CD4-positive, alpha-beta memory T cell (primary cell): ENCODE results near the gene ATP6V0E2. TPM values are rescaled to one million over a fixed set of nuclear protein-coding genes. Genes with fewer than 3 reads are reported as not detected.

Source experiments
- CTCF ChIA-PET: fragments of 350-600 bp; sonication (Branson Sonifier 250); formaldehyde crosslinking; loops from one replicate; lab custom pipeline; 2021; ENCODE audit warnings: inconsistent platforms; ENCODE audit not compliant: partially characterized antibody; lab: Charles Lee
- POLR2A ChIA-PET: fragments of 350-600 bp; sonication (Branson Sonifier 250); formaldehyde crosslinking; loops from one replicate; lab custom pipeline; 2021; ENCODE audit not compliant: partially characterized antibody; lab: Charles Lee
- DNase-seq, 5 donors: peaks; one replicate each; pipeline versions ENCODE4 v3.0.0 to v3.0.0-alpha.2; 2020 to 2022; ENCODE audit warnings: mixed read lengths in 1 of 5
- H3K27ac ChIP-seq: one replicate; pipeline ENCODE4 v1.7.0; 2013; ENCODE audit warnings: low read depth, low read length
- H3K27me3 ChIP-seq: 2 replicates; pipeline ENCODE4 v1.7.0; 2013; ENCODE audit warnings: mild to moderate bottlenecking, low read length, moderate library complexity; ENCODE audit not compliant: insufficient read depth
- H3K36me3 ChIP-seq: 2 replicates; pipeline ENCODE4 v1.7.0; 2013; ENCODE audit warnings: mild to moderate bottlenecking, low read length, moderate library complexity; ENCODE audit not compliant: insufficient read depth
- H3K4me1 ChIP-seq: 2 replicates; pipeline ENCODE4 v1.7.0; 2013; ENCODE audit warnings: mild to moderate bottlenecking, low read length, moderate library complexity; ENCODE audit not compliant: insufficient read depth
- H3K4me3 ChIP-seq, 2 donors: one replicate each; pipeline ENCODE4 v1.7.0; 2013; ENCODE audit warnings: low read length in 2 of 2, mild to moderate bottlenecking in 1 of 2
- H3K9me3 ChIP-seq, 2 donors: one replicate each; pipeline ENCODE4 v1.7.0; 2013; ENCODE audit warnings: low read length in 2 of 2, control low read depth in 1 of 2; ENCODE audit not compliant: control insufficient read depth in 1 of 2
- H3K27ac Mint-ChIP-seq, 7 donors: one replicate each; pipeline ENCODE4 v1.8.0; 2020 to 2021; ENCODE audit warnings: mixed read lengths in 7 of 7, mild to moderate bottlenecking in 6 of 7, inconsistent platforms in 3 of 7, moderate library complexity in 3 of 7
- H3K27me3 Mint-ChIP-seq, 2 donors: one replicate each; pipeline ENCODE4 v1.8.0; 2020 to 2021; ENCODE audit warnings: mixed read lengths in 2 of 2
- H3K36me3 Mint-ChIP-seq, 2 donors: one replicate each; pipeline ENCODE4 v1.8.0; 2020 to 2021; ENCODE audit warnings: mixed read lengths in 2 of 2, inconsistent platforms in 1 of 2, mild to moderate bottlenecking in 1 of 2
- H3K4me1 Mint-ChIP-seq, 4 donors: one replicate each; pipeline ENCODE4 v1.8.0; 2020 to 2021; ENCODE audit warnings: mixed read lengths in 4 of 4, mild to moderate bottlenecking in 1 of 4
- H3K4me3 Mint-ChIP-seq, 8 donors: one replicate each; pipeline ENCODE4 v1.8.0; 2020 to 2021; ENCODE audit warnings: mixed read lengths in 8 of 8, mild to moderate bottlenecking in 7 of 8, moderate library complexity in 6 of 8, inconsistent platforms in 3 of 8
- H3K9me3 Mint-ChIP-seq, 8 donors: one replicate each; pipeline ENCODE4 v1.8.0; 2020 to 2021; ENCODE audit warnings: mixed read lengths in 8 of 8, mild to moderate bottlenecking in 5 of 8, inconsistent platforms in 3 of 8, moderate library complexity in 1 of 8
- intact Hi-C: fragments of 100-400 bp; cut with micrococcal nuclease; formaldehyde crosslinking; loops from one replicate; pipeline ENCODE4 v1.15.1; 2023
- polyA plus RNA-seq, 2 donors: library from polyadenylated mRNA; unstranded; fragments of 300-500 nt; fragmentation: Illumina TruSeq; gene quantifications; one replicate each; pipeline ENCODE4 v1.2.3, GENCODE V29; 2021
- total RNA-seq, 2 experiments: library from RNA; stranded (reverse); gene quantifications; one replicate each; pipeline ENCODE4 v1.2.3, GENCODE V29; 2021

Gene ATP6V0E2
- total and polyA plus RNA-seq, 4 experiments from 2014 or later = 64.6 to 163 (median 105) TPM

GRCh38 chr7:149877890-149878522 lies 4.2 kb downstream of the ATP6V0E2 start:
- Histone ChIP-seq H3K9me3 (no peaks in the 10 kb centered on the region), H3K4me3 (no peak overlapping the region), H3K4me1 (peaks cover 42% of the 10 kb centered on the region), H3K27ac (no peak overlapping the region), H3K27me3 (no peaks in the 10 kb centered on the region), H3K36me3 (peaks cover 11% of the 10 kb centered on the region)
- no peak for DNase-seq
- peak overlapping the region in 1 of 8 donors; percentile 17 for H3K4me3 Mint-ChIP-seq
- CTCF ChIA-PET = no interaction called here
- peaks cover 11 to 43% of the 10 kb centered on the region in 2 donors for H3K36me3 Mint-ChIP-seq
- intact Hi-C loops = no loop called here
- no peaks in the 10 kb centered on the region for H3K9me3 Mint-ChIP-seq
- H3K4me1 Mint-ChIP-seq = peaks cover 24 to 43% (median 29%) of the 10 kb centered on the region in 4 donors
- H3K27me3 Mint-ChIP-seq = no peaks in the 10 kb centered on the region
- POLR2A ChIA-PET = interaction anchor here (9.3 kb wide), 1 partner anchor 9 kb away, joined by 80 read pairs; no protein-coding TSS in a partner anchor
- H3K27ac Mint-ChIP-seq = peak overlapping the region in 1 of 7 donors; percentile 84

- DNase-seq = no peak
- Histone ChIP-seq H3K36me3 (peaks cover 11% of the 10 kb centered on the region), H3K27me3 (no peaks in the 10 kb centered on the region), H3K27ac (no peak overlapping the region), H3K4me1 (peaks cover 45% of the 10 kb centered on the region), H3K9me3 (no peaks in the 10 kb centered on the region), H3K4me3 (no peak overlapping the region)
- no peaks in the 10 kb centered on the region for H3K9me3 Mint-ChIP-seq
- intact Hi-C loops = no loop called here
- no peaks in the 10 kb centered on the region for H3K27me3 Mint-ChIP-seq
- POLR2A ChIA-PET = interaction anchor here (9.3 kb wide), 1 partner anchor 10 kb away, joined by 80 read pairs; no protein-coding TSS in a partner anchor
- H3K4me3 Mint-ChIP-seq = no peak overlapping the region
- peaks cover 11 to 46% of the 10 kb centered on the region in 2 donors for H3K36me3 Mint-ChIP-seq
- peaks cover 27 to 45% (median 33%) of the 10 kb centered on the region in 4 donors for H3K4me1 Mint-ChIP-seq
- CTCF ChIA-PET = no interaction called here
- H3K27ac Mint-ChIP-seq = no peak overlapping the region
These were observed 4.8 kb downstream of the ATP6V0E2 start for GRCh38 chr7:149878523-149878921.

- Mint-ChIP-seq H3K9me3 (no peaks in the 10 kb centered on the region), H3K27ac (peak overlapping the region in 1 of 7 donors; percentile 76), H3K4me1 (peaks cover 27 to 44% (median 35%) of the 10 kb centered on the region in 4 donors), H3K36me3 (peaks cover 11 to 46% of the 10 kb centered on the region in 2 donors), H3K4me3 (no peak overlapping the region), H3K27me3 (no peaks in the 10 kb centered on the region)
- Histone ChIP-seq H3K4me1 (peaks cover 45% of the 10 kb centered on the region), H3K27me3 (no peaks in the 10 kb centered on the region), H3K4me3 (no peak overlapping the region), H3K36me3 (peaks cover 11% of the 10 kb centered on the region), H3K27ac (no peak overlapping the region), H3K9me3 (no peaks in the 10 kb centered on the region)
- intact Hi-C loops = no loop called here
- POLR2A ChIA-PET = interaction anchor here (9.3 kb wide), 1 partner anchor 11 kb away, joined by 80 read pairs; no protein-coding TSS in a partner anchor
- CTCF ChIA-PET = no interaction called here
- DNase-seq = no peak
These were observed 5.5 kb downstream of the ATP6V0E2 start for GRCh38 chr7:149879271-149879743.

DNA sequence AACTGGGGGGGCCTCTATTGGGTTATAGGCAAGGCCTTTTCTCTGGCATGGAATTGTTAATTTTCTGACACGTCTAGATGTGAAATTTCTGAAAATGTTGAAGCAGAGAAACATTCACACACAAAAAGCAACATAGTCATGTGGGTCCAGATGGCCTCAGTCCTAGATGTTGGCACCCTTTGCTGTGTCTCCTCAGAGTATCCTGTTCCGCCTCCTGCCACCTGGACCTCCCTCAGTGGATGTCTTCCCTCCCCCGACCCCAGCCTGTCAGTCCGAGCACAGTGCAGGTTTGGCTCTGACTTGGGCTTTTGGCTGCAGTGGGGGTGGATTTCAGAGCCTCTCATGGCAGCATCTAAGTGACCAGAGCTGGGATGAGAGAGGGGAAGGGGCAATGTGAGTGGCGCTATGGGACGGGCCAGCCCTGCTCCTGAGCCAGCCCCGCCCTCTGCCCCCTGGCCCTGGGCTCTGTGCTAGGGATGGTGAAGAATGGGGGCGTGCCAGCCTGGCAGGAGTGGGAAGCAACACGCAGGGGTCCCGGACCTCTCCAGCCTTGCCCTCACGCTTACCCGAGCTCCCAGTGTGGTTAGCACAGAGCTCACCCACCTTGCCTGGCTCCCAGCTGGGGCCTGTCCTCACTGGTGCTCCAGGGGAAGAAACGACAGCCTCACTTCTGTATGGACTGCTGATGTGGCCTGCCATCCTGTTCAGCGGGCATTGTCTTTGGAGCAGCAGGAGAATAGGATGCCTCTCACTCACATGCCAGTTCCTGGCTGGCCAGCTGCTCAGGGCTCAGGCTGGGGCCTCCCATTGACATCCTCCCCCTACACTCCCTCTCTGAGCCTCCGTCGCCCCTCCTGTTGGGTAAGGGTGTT lies 6.2 kb downstream of the ATP6V0E2 start:
- no peak overlapping the region for H3K27ac ChIP-seq
- Mint-ChIP-seq H3K9me3 (no peaks in the 10 kb centered on the region), H3K4me1 (peaks cover 20 to 37% (median 28%) of the 10 kb centered on the region in 4 donors), H3K36me3 (peaks cover 11 to 46% of the 10 kb centered on the region in 2 donors), H3K27ac (peak overlapping the region in 1 of 7 donors; percentile 76), H3K27me3 (no peaks in the 10 kb centered on the region), H3K4me3 (no peak overlapping the region)
- H3K27me3 ChIP-seq = no peaks in the 10 kb centered on the region
- ChIA-PET CTCF (no interaction called here), POLR2A (interaction anchor here (0.8 to 9.3 kb wide), 2 partner anchors 11 to 41 kb away, joined by 3 to 80 read pairs; partner anchors contain the start of gene ZNF862)
- peaks cover 38% of the 10 kb centered on the region for H3K4me1 ChIP-seq
- intact Hi-C loops = loop anchor here (5.0 kb wide), 1 partner anchor 167 kb away; no protein-coding TSS in a partner anchor
- no peaks in the 10 kb centered on the region for H3K9me3 ChIP-seq
- DNase-seq = no peak
- no peak overlapping the region for H3K4me3 ChIP-seq
- H3K36me3 ChIP-seq = peaks cover 11% of the 10 kb centered on the region

- Histone ChIP-seq H3K27ac (no peak overlapping the region), H3K36me3 (peaks cover 11% of the 10 kb centered on the region), H3K9me3 (no peaks in the 10 kb centered on the region), H3K4me1 (peaks cover 30% of the 10 kb centered on the region), H3K27me3 (no peaks in the 10 kb centered on the region), H3K4me3 (no peak overlapping the region)
- H3K27me3 Mint-ChIP-seq = no peaks in the 10 kb centered on the region
- intact Hi-C loops = loop anchor here (5.0 kb wide), 1 partner anchor 167 kb away; no protein-coding TSS in a partner anchor
- ChIA-PET CTCF (interaction anchor here (4.4 to 5.6 kb wide), 2 partner anchors 10 to 74 kb away, joined by 28 to 32 read pairs; no protein-coding TSS in a partner anchor), POLR2A (interaction anchor here (0.8 to 9.3 kb wide), 2 partner anchors 12 to 42 kb away, joined by 3 to 80 read pairs; partner anchors contain the start of gene ZNF862)
- peaks cover 11 to 42% of the 10 kb centered on the region in 2 donors for H3K36me3 Mint-ChIP-seq
- H3K9me3 Mint-ChIP-seq = no peaks in the 10 kb centered on the region
- peaks cover 12 to 29% (median 20%) of the 10 kb centered on the region in 4 donors for H3K4me1 Mint-ChIP-seq
- DNase-seq = no peak
- no peak overlapping the region for H3K4me3 Mint-ChIP-seq
- H3K27ac Mint-ChIP-seq = peak overlapping the region in 2 of 7 donors; percentile 13 to 82
These were observed 7.0 kb downstream of the ATP6V0E2 start for GRCh38 chr7:149880638-149881311.

DNA sequence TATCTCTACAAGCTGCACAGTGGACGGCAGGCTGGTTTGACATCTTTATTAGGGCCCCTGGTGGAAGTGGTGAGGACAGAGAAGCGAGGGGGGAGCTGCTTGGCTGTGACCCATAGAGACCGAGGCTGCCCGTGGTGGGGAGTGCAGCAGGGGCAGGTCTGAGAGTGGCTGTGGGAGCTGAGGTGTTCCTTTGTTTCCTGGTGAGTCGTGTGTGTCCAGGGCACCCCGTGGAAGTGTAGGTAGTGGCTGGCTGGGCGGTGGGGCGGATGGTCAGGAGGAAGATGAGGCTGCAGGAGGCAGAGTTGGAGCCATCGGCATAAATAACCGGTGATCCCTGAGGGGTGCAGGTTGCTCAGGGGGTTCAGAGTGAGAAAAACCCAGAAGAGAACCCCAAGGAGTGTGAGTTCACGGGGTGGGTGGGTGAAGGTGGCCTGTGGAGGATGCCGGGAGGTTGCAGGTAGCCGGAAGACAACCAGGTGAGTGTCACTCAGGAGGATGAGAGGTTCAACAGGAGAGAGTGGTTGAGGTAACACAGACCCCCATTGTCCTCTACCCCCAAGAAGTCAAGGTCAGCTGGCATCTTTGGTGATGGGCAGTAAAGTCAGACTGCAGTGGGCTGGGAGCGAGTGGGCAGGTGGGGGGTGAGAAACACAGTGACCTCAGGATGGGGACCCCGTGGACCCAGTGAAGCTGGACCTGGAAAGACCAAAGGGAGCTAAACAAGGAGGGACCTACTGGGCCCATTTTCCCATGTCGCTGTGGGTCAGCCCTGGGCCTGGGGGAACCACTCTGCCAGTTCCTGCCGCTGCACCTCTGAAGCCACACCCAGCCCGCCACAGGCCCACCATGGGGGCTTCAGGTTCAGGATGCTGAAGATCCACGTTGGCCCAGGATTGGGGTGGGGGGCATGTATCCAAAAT lies 7.8 kb downstream of the ATP6V0E2 start:
- no peak overlapping the region for H3K27ac ChIP-seq
- peaks cover 11% of the 10 kb centered on the region for H3K36me3 ChIP-seq
- H3K27me3 ChIP-seq = no peaks in the 10 kb centered on the region
- H3K9me3 ChIP-seq = no peaks in the 10 kb centered on the region
- peaks cover 22% of the 10 kb centered on the region for H3K4me1 ChIP-seq
- Mint-ChIP-seq H3K4me1 (peaks cover 11 to 24% (median 17%) of the 10 kb centered on the region in 4 donors), H3K4me3 (no peak overlapping the region), H3K36me3 (peaks cover 15 to 45% of the 10 kb centered on the region in 2 donors), H3K27ac (peak overlapping the region in 5 of 7 donors; percentile 12 to 82 (median 28)), H3K27me3 (no peaks in the 10 kb centered on the region), H3K9me3 (no peaks in the 10 kb centered on the region)
- H3K4me3 ChIP-seq = no peak overlapping the region
- ChIA-PET CTCF (interaction anchor here (3.2 to 5.6 kb wide), 4 partner anchors 11 to 75 kb away, joined by 12 to 32 read pairs (median 30); partner anchors contain the start of gene ZNF862), POLR2A (interaction anchor here (2.6 to 9.3 kb wide), 2 partner anchors 13 to 43 kb away, joined by 10 to 80 read pairs; partner anchors contain the start of gene ZNF862)
- DNase-seq = no peak
- intact Hi-C loops = loop anchor here (5.0 kb wide), 1 partner anchor 166 kb away; no protein-coding TSS in a partner anchor
